B cell (primary cell): ENCODE data around the gene ZCCHC24. TPM values are rescaled to one million over a fixed set of nuclear protein-coding genes. Genes with fewer than 3 reads are reported as not detected.

Experiments used
- ATAC-seq: fragments of 200-7000 bp; cut with Tn5 transposase; one replicate; pipeline ENCODE4 v1.10.0; 2021; ENCODE audit warnings: low read depth, mild to moderate bottlenecking, moderate number of reproducible peaks, moderate library complexity
- CTCF ChIA-PET: fragments of 350-600 bp; sonication (Branson Sonifier 250); formaldehyde crosslinking; loops from one replicate; lab custom pipeline; 2021; ENCODE audit warnings: antibody characterized with exemption, inconsistent platforms; lab: Charles Lee
- POLR2A ChIA-PET: fragments of 350-600 bp; sonication (Branson Sonifier 250); formaldehyde crosslinking; loops from one replicate; lab custom pipeline; 2021; ENCODE audit warnings: antibody characterized with exemption; lab: Charles Lee
- DNase-seq: peaks from one replicate; pipeline ENCODE4 v3.0.0; 2013
- H2AFZ ChIP-seq: 2 replicates; pipeline ENCODE4 v1.6.1; 2012; ENCODE audit warnings: mild to moderate bottlenecking, low read depth, low read length; ENCODE audit not compliant: insufficient read depth, poor library complexity, severe bottlenecking
- H3K27ac ChIP-seq, 2 donors: 1 replicate in 1 of 2; 2 replicates in 1 of 2; pipeline ENCODE4 v1.5.1; 2012 to 2013; ENCODE audit warnings: low read length in 2 of 2, mild to moderate bottlenecking in 2 of 2, moderate library complexity in 1 of 2
- H3K27me3 ChIP-seq, 4 experiments: fragments of 200-600 bp in 1 of 4; sonication (generic) in 1 of 4; replicated peaks in 1 of 4; 1 replicate in 2 of 4; 2 replicates in 2 of 4; pipeline versions ENCODE4 v1.6.1 to v1.7.0; 2013 to 2016; ENCODE audit warnings: low read length in 3 of 4, mild to moderate bottlenecking in 2 of 4, mixed read lengths in 1 of 4, moderate library complexity in 1 of 4; ENCODE audit not compliant: insufficient read depth in 4 of 4, control insufficient read depth in 3 of 4; ENCODE audit errors: control extremely low read depth in 1 of 4
- H3K36me3 ChIP-seq, 2 experiments: replicated peaks in 1 of 2; 1 replicate in 1 of 2; 2 replicates in 1 of 2; pipeline versions ENCODE4 v1.6.1 to v1.7.1; 2013; ENCODE audit warnings: low read length in 1 of 2; ENCODE audit not compliant: insufficient read depth in 2 of 2, control insufficient read depth in 1 of 2; ENCODE audit errors: control extremely low read depth in 1 of 2, extremely low read depth in 1 of 2
- H3K4me1 ChIP-seq, 2 donors: fragments of 200-600 bp in 1 of 2; sonication (generic) in 1 of 2; 1 replicate in 1 of 2; 2 replicates in 1 of 2; pipeline versions ENCODE4 v1.5.1 to v1.6.1; 2013 to 2017; ENCODE audit warnings: low read length in 2 of 2; ENCODE audit not compliant: control insufficient read depth in 2 of 2, insufficient read depth in 2 of 2
- H3K4me2 ChIP-seq: replicated peaks from 2 replicates; pipeline ENCODE3; 2012; ENCODE audit warnings: mild to moderate bottlenecking, low read depth, low read length; ENCODE audit not compliant: poor library complexity, severe bottlenecking
- H3K4me3 ChIP-seq, 5 experiments: fragments of 200-600 bp in 1 of 5; sonication (generic) in 1 of 5; 1 replicate in 3 of 5; 2 replicates in 2 of 5; pipeline versions ENCODE4 v1.5.1 to v1.7.0; 2011 to 2016; ENCODE audit warnings: low read length in 4 of 5, mild to moderate bottlenecking in 4 of 5, low read depth in 2 of 5, control low read depth in 1 of 5, moderate library complexity in 1 of 5; ENCODE audit not compliant: insufficient read depth in 1 of 5; ENCODE audit errors: control extremely low read depth in 1 of 5, extremely low read depth in 1 of 5
- H3K79me2 ChIP-seq: fragments of 200-600 bp; sonication (generic); one replicate; pipeline ENCODE4 v1.6.0; 2016; ENCODE audit warnings: low read length; ENCODE audit not compliant: control insufficient read depth, insufficient read depth
- H3K9ac ChIP-seq: fragments of 200-600 bp; sonication (generic); 2 replicates; pipeline ENCODE4 v1.6.1; 2017; ENCODE audit warnings: mild to moderate bottlenecking, low read length, moderate library complexity
- H3K9me3 ChIP-seq, 3 donors: one replicate each; pipeline versions ENCODE4 v1.6.1 to v1.7.1; 2013; ENCODE audit warnings: low read length in 2 of 3; ENCODE audit not compliant: control insufficient read depth in 2 of 3, insufficient read depth in 1 of 3; ENCODE audit errors: control extremely low read depth in 1 of 3
- H4K20me1 ChIP-seq: 2 replicates; pipeline ENCODE4 v1.6.0; 2012; ENCODE audit warnings: mild to moderate bottlenecking, low read length; ENCODE audit not compliant: insufficient read depth, control insufficient read depth, poor library complexity, severe bottlenecking
- H3K27ac Mint-ChIP-seq: one replicate; pipeline ENCODE4 v1.8.0; 2021; ENCODE audit warnings: mixed read lengths
- H3K27me3 Mint-ChIP-seq: one replicate; pipeline ENCODE4 v1.8.0; 2021; ENCODE audit warnings: mixed read lengths
- H3K4me1 Mint-ChIP-seq: one replicate; pipeline ENCODE4 v1.8.0; 2021; ENCODE audit warnings: mixed read lengths
- H3K4me3 Mint-ChIP-seq: one replicate; pipeline ENCODE4 v1.8.0; 2021; ENCODE audit warnings: mixed read lengths
- H3K9me3 Mint-ChIP-seq: one replicate; pipeline ENCODE4 v1.8.0; 2022; ENCODE audit warnings: mixed read lengths; ENCODE audit not compliant: insufficient read depth
- EZH2 ChIP-seq: IDR thresholded peaks from 2 replicates; pipeline ENCODE4 v1.6.1; 2012; ENCODE audit warnings: borderline replicate concordance, low read depth, mild to moderate bottlenecking, moderate library complexity, low read length; ENCODE audit not compliant: insufficient read depth, poor library complexity, severe bottlenecking
- WGBS: methylation state at CpG from one replicate; pipeline ENCODE4 v1.1.5; 2013; ENCODE audit warnings: missing lambda C conversion rate; ENCODE audit not compliant: insufficient coverage; 5-methylcytosine and 5-hydroxymethylcytosine counted together
- intact Hi-C: fragments of 100-400 bp; cut with micrococcal nuclease; formaldehyde crosslinking; loops from one replicate; pipeline ENCODE4 v1.10.0; 2022
- polyA plus RNA-seq: library from polyadenylated mRNA; depleted of rRNA; stranded (reverse); fragments of >200 nt; gene quantifications from 2 replicates; pipeline ENCODE4 v1.2.3, GENCODE V29; 2012
- total RNA-seq, 2 donors: library from RNA; stranded (reverse); fragments of 120-200 nt in 1 of 2; gene quantifications; 1 replicate in 1 of 2; 2 replicates in 1 of 2; pipeline versions ENCODE4 v1.2.3 to v1.2.4, GENCODE V29; 2013 to 2022
- TF ChIP-seq, protein P1 (sequence below): fragments of 200-600 bp; IDR thresholded peaks from one replicate; pipeline ENCODE4 v1.8.0; 2022; ENCODE audit warnings: antibody characterized with exemption, mild to moderate bottlenecking

The ZCCHC24 gene
- total and polyA plus RNA-seq, 2 donors (not counting 1 experiment from before 2014, with no cell fraction given), result 0.34 to 2.3 TPM

- Histone ChIP-seq H3K4me2 (no peak overlapping the region), H3K79me2 (no peaks in the 10 kb centered on the region), H3K36me3 (no peaks in the 10 kb centered on the region), H3K9ac (no peak overlapping the region), H3K4me3 (no peak overlapping the region), H3K4me1 (no peaks in the 10 kb centered on the region), H3K9me3 (no peaks in the 10 kb centered on the region), H2AFZ (no peak overlapping the region), H3K27ac (no peak overlapping the region), H4K20me1 (no peaks in the 10 kb centered on the region), H3K27me3 (peaks cover 0 to 4% (median 0%) of the 10 kb centered on the region in 4 experiments)
- Mint-ChIP-seq H3K9me3 (no peaks in the 10 kb centered on the region), H3K4me1 (no peaks in the 10 kb centered on the region), H3K4me3 (no peak overlapping the region), H3K27me3 (no peaks in the 10 kb centered on the region), H3K27ac (no peak overlapping the region)
- TF ChIP-seq, protein P1, sequence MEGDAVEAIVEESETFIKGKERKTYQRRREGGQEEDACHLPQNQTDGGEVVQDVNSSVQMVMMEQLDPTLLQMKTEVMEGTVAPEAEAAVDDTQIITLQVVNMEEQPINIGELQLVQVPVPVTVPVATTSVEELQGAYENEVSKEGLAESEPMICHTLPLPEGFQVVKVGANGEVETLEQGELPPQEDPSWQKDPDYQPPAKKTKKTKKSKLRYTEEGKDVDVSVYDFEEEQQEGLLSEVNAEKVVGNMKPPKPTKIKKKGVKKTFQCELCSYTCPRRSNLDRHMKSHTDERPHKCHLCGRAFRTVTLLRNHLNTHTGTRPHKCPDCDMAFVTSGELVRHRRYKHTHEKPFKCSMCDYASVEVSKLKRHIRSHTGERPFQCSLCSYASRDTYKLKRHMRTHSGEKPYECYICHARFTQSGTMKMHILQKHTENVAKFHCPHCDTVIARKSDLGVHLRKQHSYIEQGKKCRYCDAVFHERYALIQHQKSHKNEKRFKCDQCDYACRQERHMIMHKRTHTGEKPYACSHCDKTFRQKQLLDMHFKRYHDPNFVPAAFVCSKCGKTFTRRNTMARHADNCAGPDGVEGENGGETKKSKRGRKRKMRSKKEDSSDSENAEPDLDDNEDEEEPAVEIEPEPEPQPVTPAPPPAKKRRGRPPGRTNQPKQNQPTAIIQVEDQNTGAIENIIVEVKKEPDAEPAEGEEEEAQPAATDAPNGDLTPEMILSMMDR, result no peak
- TF ChIP-seq EZH2, result no peak
- WGBS, result 74% methylated on average over 5 of the region's 5 CpGs
- ATAC-seq (no peak), DNase-seq (no peak)
- intact Hi-C loops, result no loop called here
- ChIA-PET POLR2A (no interaction called here), CTCF (no interaction called here)
Observed at GRCh38 chr10:79404690-79405131, 40.7 kb downstream of the ZCCHC24 start.

DNA sequence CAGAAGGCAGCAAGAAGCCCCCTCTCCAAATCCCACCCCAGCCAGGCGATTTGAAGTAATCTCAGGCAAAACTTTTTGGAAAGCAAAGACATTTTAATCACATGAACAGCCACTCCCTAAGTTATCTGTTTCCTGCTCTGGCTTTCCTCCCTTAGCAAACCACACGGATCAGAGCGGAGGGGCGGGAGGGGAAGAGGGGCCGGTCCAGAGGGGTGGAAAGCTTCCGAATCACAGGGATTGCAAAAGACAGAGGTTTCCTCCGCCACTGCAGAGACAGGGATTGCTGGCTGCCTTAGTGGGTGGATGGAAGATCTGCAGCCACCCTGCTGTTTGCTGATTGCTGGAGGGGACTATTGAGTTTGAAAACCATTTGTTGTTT, 41.2 kb downstream of the ZCCHC24 start:
- intact Hi-C loops, result no loop called here
- CTCF ChIA-PET, result no interaction called here

More for the DNA sequence above, 41.2 kb downstream of the ZCCHC24 start:
- Mint-ChIP-seq H3K27me3 (no peaks in the 10 kb centered on the region), H3K9me3 (no peaks in the 10 kb centered on the region), H3K4me1 (no peaks in the 10 kb centered on the region), H3K4me3 (no peak overlapping the region), H3K27ac (no peak overlapping the region)
- Histone ChIP-seq H3K27me3 (peaks cover 0 to 4% (median under 1%) of the 10 kb centered on the region in 4 experiments), H3K4me3 (no peak overlapping the region), H3K9ac (no peak overlapping the region), H3K79me2 (no peaks in the 10 kb centered on the region), H4K20me1 (no peaks in the 10 kb centered on the region), H3K9me3 (no peaks in the 10 kb centered on the region), H2AFZ (no peak overlapping the region), H3K27ac (no peak overlapping the region), H3K4me2 (no peak overlapping the region), H3K4me1 (no peaks in the 10 kb centered on the region), H3K36me3 (no peaks in the 10 kb centered on the region)
- WGBS, result 43% methylated on average over 4 of the region's 7 CpGs
- ATAC-seq, result no peak
- POLR2A ChIA-PET, result no interaction called here
- no peak for DNase-seq
- no peak for TF ChIP-seq EZH2
- TF ChIP-seq, protein P1, result no peak
